Endothelial cell of umbilical vein (primary cell): ENCODE results near the gene GNAS. TPM values are rescaled to one million over a fixed set of nuclear protein-coding genes. Genes with fewer than 3 reads are reported as not detected.

Experiments
- BruUV-seq: library from RNA; stranded (reverse); fragments of 400-500 nt; replicated peaks from 2 replicates; lab custom pipeline; 2021; lab: Mats Ljungman, UMichigan
- CTCF ChIA-PET: fragments of 300-600, 350-600 bp; sonication (Branson Sonifier 250); formaldehyde crosslinking; loops from one replicate; lab custom pipeline; 2021; ENCODE audit warnings: antibody characterized with exemption, inconsistent platforms; lab: Charles Lee
- POLR2A ChIA-PET: fragments of 300-600, 350-600 bp; sonication (Branson Sonifier 250); formaldehyde crosslinking; loops from one replicate; lab custom pipeline; 2021; ENCODE audit warnings: antibody characterized with exemption, inconsistent platforms; lab: Charles Lee
- DNase-seq: peaks from one replicate; pipeline ENCODE4 v3.0.0-alpha.2; 2011; ENCODE audit warnings: low read depth, low spot score
- FAIRE-seq: peaks from 2 replicates; lab custom pipeline; 2011; peaks lifted over from hg19 to GRCh38; lab: Jason Lieb, UNC
- H2AFZ ChIP-seq: 2 replicates; pipeline ENCODE4 v1.6.0; 2012; ENCODE audit warnings: low read depth, low read length, control low read depth, inconsistent platforms
- H3K27ac ChIP-seq: 2 replicates; pipeline ENCODE4 v1.5.1; 2011; ENCODE audit warnings: low read depth, mild to moderate bottlenecking, control low read depth, low read length, moderate library complexity; ENCODE audit not compliant: insufficient read depth
- H3K27me3 ChIP-seq, 2 experiments: 2 replicates each; pipeline versions ENCODE4 v1.6.0 to v1.6.1; 2011; ENCODE audit warnings: low read length in 2 of 2, mixed read lengths in 1 of 2; ENCODE audit not compliant: control insufficient read depth in 2 of 2, insufficient read depth in 2 of 2
- H3K36me3 ChIP-seq, 2 experiments: 2 replicates in 1 of 2; 3 replicates in 1 of 2; pipeline ENCODE4 v1.5.1; 2011; ENCODE audit warnings: low read length in 2 of 2, mild to moderate bottlenecking in 1 of 2, moderate library complexity in 1 of 2; ENCODE audit not compliant: control insufficient read depth in 2 of 2, insufficient read depth in 2 of 2; ENCODE audit errors: extremely low read depth in 1 of 2
- H3K4me1 ChIP-seq: 3 replicates; pipeline ENCODE4 v1.5.1; 2011; ENCODE audit warnings: mild to moderate bottlenecking, low read length; ENCODE audit not compliant: control insufficient read depth, insufficient read depth; ENCODE audit errors: extremely low read depth
- H3K4me2 ChIP-seq: 2 replicates; pipeline ENCODE4 v1.6.1; 2011; ENCODE audit warnings: low read length, control low read depth, mixed read lengths; ENCODE audit not compliant: insufficient read depth
- H3K4me3 ChIP-seq, 3 experiments: fragments of 200-600 bp in 1 of 3; sonication (generic), shearing (Covaris generic) in 1 of 3; replicated peaks in 1 of 3; 2 replicates each; pipeline ENCODE4 v1.5.1; 2011 to 2016; ENCODE audit warnings: control low read depth in 3 of 3, low read length in 3 of 3, mild to moderate bottlenecking in 2 of 3, inconsistent platforms in 1 of 3, low read depth in 1 of 3, moderate library complexity in 1 of 3; ENCODE audit not compliant: insufficient read depth in 1 of 3
- H3K79me2 ChIP-seq: 2 replicates; pipeline ENCODE4 v1.6.0; 2012; ENCODE audit warnings: low read length, inconsistent platforms; ENCODE audit not compliant: control insufficient read depth, insufficient read depth
- H3K9ac ChIP-seq: replicated peaks from 2 replicates; pipeline ENCODE3; 2011; ENCODE audit warnings: low read length, control low read depth; ENCODE audit not compliant: insufficient read depth; ENCODE audit errors: extremely low read depth
- H3K9me1 ChIP-seq: replicated peaks from 3 replicates; pipeline ENCODE4 v1.6.0; 2011; ENCODE audit warnings: mild to moderate bottlenecking, low read length; ENCODE audit not compliant: control insufficient read depth, insufficient read depth; ENCODE audit errors: extremely low read depth
- H3K9me3 ChIP-seq: replicated peaks from 2 replicates; pipeline ENCODE4 v1.5.1; 2012; ENCODE audit warnings: low read length, inconsistent platforms; ENCODE audit not compliant: control insufficient read depth, insufficient read depth
- H4K20me1 ChIP-seq: replicated peaks from 2 replicates; pipeline ENCODE3; 2011; ENCODE audit warnings: mild to moderate bottlenecking, low read length; ENCODE audit not compliant: control insufficient read depth, insufficient read depth; ENCODE audit errors: extremely low read depth
- EZH2 ChIP-seq: IDR thresholded peaks from 2 replicates; pipeline ENCODE4 v1.6.1; 2012; ENCODE audit warnings: borderline replicate concordance, low read depth, mild to moderate bottlenecking, moderate library complexity, low read length, inconsistent platforms; ENCODE audit not compliant: severe bottlenecking
- FOS ChIP-seq: IDR thresholded peaks from 2 replicates; pipeline ENCODE4 v1.6.1; 2011; ENCODE audit warnings: mild to moderate bottlenecking, low read length, moderate library complexity, borderline replicate concordance; ENCODE audit not compliant: insufficient read depth
- GATA2 ChIP-seq: IDR thresholded peaks from 2 replicates; pipeline ENCODE4 v1.7.0; 2011; ENCODE audit warnings: low read depth, mild to moderate bottlenecking, moderate library complexity, mixed read lengths, low read length; ENCODE audit not compliant: insufficient read length, insufficient read depth
- JUN ChIP-seq: IDR thresholded peaks from 2 replicates; pipeline ENCODE4 v1.6.1; 2011; ENCODE audit warnings: borderline replicate concordance, low read depth; ENCODE audit not compliant: insufficient read length, insufficient read depth
- MYC ChIP-seq: IDR thresholded peaks from one replicate; pipeline ENCODE4 v1.6.1; 2011; ENCODE audit warnings: mild to moderate bottlenecking, low read depth, low read length
- POLR2A ChIP-seq: IDR thresholded peaks from 2 replicates; pipeline ENCODE4 v1.6.1; 2012; ENCODE audit warnings: low read depth, mild to moderate bottlenecking, control low read depth, low read length
- POLR2AphosphoS5 ChIP-seq: IDR thresholded peaks from 2 replicates; pipeline ENCODE4 v1.6.1; 2012; ENCODE audit warnings: low read depth, mild to moderate bottlenecking, control low read depth, low read length, moderate library complexity; ENCODE audit not compliant: insufficient read depth
- dilution Hi-C: fragments of 300-500 bp; cut with MboI; formaldehyde crosslinking; loops from one replicate; pipeline ENCODE4 v1.15.0; 2019; ENCODE audit warnings: low sequenced_read_pairs; ENCODE audit not compliant: extremely low pct_ligation_motif_present
- intact Hi-C: fragments of 100-400 bp; cut with micrococcal nuclease; formaldehyde crosslinking; loops from one replicate; pipeline ENCODE4 v1.10.0; 2022
- polyA plus RNA-seq, 4 experiments: library from polyadenylated mRNA; depleted of rRNA in 3 of 4; stranded (reverse) in 3 of 4; unstranded in 1 of 4; fragments of >200 nt; gene quantifications; 2 replicates each; pipeline versions ENCODE4 v1.2.1 to v1.2.3, GENCODE V29; 2011 to 2012; ENCODE audit warnings: missing spikeins in 1 of 4
- total RNA-seq: library from RNA; stranded (reverse); gene quantifications from 2 replicates; pipeline ENCODE4 v1.2.3, GENCODE V29; 2021
- TF ChIP-seq, protein P1 (sequence below): IDR thresholded peaks from 2 replicates; pipeline ENCODE4 v1.6.1; 2011; ENCODE audit not compliant: insufficient read depth, insufficient read length
- TF ChIP-seq, protein P2 (sequence below), 2 donors: IDR thresholded peaks; 1 replicate in 1 of 2; 2 replicates in 1 of 2; pipeline ENCODE4 v1.5.1; 2011; ENCODE audit warnings: low read length in 2 of 2, mild to moderate bottlenecking in 2 of 2, moderate library complexity in 2 of 2, control low read depth in 1 of 2, inconsistent platforms in 1 of 2, low read depth in 1 of 2; ENCODE audit not compliant: insufficient read depth in 1 of 2; ENCODE audit errors: extremely low read depth in 1 of 2

The GNAS gene
- total and polyA plus RNA-seq, 2 donors (not counting 3 experiments of a cell fraction or from before 2014, with no cell fraction given), result 1,141 to 1,882 TPM

DNA sequence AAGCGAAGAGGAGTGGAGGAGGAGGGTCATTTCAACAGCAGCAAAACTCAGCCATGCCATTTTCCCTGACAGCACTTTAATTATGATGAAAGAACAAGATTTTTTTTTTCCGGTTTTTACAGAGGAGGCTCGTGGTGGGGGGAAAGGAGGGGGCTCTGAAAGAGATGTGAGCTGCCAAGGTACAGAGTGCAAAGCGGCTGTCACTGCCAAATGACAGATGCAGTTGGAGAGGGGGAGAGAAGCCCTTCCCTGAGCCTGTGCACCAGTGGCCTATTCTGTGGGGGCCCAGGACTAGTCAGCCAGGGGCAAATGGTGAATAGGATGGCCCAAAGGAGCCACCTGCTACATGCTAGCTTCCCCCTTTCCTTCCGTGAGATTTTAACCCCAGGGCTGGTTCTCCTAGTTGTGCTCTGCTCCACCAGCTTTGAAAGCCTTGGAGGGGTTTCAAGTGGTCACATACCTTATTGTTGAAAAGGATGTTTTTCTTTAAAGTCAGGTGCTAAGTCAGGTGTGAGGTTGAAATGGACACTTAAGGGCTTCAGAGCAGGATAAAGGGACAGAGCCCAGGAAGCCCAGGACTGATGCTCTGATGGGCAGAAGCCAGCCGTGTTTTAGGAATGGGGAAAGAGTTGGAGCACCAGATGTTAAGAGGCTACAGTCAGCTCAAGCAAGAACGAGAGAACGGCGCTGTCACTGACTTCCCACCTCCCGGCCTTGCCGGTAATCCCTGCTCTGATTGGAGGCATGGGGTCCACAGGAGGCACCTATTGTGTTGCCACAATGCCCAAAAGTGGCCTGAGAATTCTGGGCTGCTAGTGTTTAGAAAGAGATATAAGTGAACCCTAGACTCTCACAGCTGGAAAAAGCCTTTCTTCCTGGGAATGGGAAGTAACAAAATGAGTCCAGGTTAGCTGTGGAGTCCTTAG, 24.8 kb downstream of the GNAS start:
- Histone ChIP-seq H3K9me3 (no peaks in the 10 kb centered on the region), H3K4me2 (no peak overlapping the region), H3K9me1 (no peaks in the 10 kb centered on the region), H3K4me1 (peaks cover 17% of the 10 kb centered on the region), H3K79me2 (no peaks in the 10 kb centered on the region), H3K9ac (no peak overlapping the region), H3K27ac (no peak overlapping the region), H3K4me3 (no peak overlapping the region), H3K27me3 (peaks cover 0 to 6% of the 10 kb centered on the region in 2 experiments), H2AFZ (no peak overlapping the region), H4K20me1 (no peaks in the 10 kb centered on the region), H3K36me3 (no peaks in the 10 kb centered on the region)
- dilution Hi-C loops (no loop called here), intact Hi-C loops (no loop called here)
- POLR2A ChIA-PET, result no interaction called here
- no TSS peak for BruUV-seq
- FAIRE-seq, result no peak
- DNase-seq, result no peak
- CTCF ChIA-PET, result interaction anchor here (1.3 to 1.9 kb wide), 2 partner anchors 8 to 9 kb away, joined by 4 to 5 read pairs; no protein-coding TSS in a partner anchor
- TF ChIP-seq, protein P1, sequence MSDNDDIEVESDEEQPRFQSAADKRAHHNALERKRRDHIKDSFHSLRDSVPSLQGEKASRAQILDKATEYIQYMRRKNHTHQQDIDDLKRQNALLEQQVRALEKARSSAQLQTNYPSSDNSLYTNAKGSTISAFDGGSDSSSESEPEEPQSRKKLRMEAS, result no peak
- no peak for TF ChIP-seq FOS
- no peak for TF ChIP-seq EZH2
- no peak for TF ChIP-seq POLR2A
- no peak for TF ChIP-seq MYC
- no peak for TF ChIP-seq JUN
- TF ChIP-seq, protein P2, sequence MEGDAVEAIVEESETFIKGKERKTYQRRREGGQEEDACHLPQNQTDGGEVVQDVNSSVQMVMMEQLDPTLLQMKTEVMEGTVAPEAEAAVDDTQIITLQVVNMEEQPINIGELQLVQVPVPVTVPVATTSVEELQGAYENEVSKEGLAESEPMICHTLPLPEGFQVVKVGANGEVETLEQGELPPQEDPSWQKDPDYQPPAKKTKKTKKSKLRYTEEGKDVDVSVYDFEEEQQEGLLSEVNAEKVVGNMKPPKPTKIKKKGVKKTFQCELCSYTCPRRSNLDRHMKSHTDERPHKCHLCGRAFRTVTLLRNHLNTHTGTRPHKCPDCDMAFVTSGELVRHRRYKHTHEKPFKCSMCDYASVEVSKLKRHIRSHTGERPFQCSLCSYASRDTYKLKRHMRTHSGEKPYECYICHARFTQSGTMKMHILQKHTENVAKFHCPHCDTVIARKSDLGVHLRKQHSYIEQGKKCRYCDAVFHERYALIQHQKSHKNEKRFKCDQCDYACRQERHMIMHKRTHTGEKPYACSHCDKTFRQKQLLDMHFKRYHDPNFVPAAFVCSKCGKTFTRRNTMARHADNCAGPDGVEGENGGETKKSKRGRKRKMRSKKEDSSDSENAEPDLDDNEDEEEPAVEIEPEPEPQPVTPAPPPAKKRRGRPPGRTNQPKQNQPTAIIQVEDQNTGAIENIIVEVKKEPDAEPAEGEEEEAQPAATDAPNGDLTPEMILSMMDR (IDR thresholded peaks at IDR 0.05; ENCODE audit: extremely low read depth in 1 of 2, insufficient read depth in 1 of 2, low read depth in 1 of 2, low read length in 2 of 2), result no peak
- TF ChIP-seq GATA2, result no peak
- TF ChIP-seq POLR2AphosphoS5, result no peak
